HG03565 (cell line): ENCODE results near the gene SKAP2.

Experiments used
- ATAC-seq: cut with Tn5 transposase; IDR thresholded peaks from one replicate; pipeline ENCODE4 v1.9.1; 2021; ENCODE audit warnings: mild to moderate bottlenecking, moderate library complexity; ENCODE audit not compliant: unreplicated experiment

SKAP2 gene

DNA sequence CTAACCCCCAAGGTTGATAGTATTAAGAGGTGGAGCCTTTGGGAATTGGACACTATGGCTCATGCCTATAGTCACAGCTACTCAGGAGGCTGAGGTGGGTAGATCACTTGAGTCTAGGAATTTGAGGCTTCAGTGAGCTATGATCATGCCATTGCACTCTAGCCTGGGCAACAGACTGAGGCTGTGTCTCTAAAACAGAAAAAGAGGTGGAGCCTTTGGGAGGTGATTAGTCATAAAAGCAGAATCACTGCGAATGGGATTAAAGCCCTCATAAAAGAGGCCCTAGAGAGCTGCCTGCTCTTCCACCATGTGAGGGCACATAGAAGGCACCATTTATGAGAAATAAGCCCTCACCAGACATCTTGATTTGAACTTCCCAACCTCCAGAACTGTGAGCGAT, 81.9 kb downstream of the SKAP2 start:
- no peak for ATAC-seq

DNA sequence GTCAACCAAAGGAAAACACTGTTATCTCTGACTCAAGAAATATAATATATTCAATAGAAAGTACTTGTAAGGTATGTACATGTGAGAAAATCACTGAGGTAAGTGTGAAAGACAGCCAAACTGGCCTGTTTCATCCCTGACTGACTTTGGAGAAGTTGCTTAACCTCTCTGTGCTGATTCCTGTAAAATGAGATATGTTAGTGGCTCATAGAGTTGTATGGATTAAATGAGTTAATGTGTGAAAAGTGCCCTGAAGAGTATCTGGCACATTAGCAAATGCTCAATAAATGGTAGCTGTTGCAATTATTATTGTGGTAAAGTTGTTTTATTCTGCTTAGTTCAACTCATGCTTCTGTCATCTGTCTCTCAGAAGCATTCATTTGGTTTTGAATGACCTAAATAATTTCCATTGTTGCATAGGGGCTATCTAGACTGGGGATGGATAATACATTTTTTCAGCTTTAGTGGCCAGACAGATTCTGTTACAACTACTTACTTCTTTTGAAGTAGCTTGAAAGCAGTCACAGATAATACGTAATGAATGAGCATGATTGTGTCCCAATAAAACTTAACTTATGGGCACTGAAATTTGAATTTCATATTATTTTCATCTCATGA, 84.3 kb downstream of the SKAP2 start:
- no peak for ATAC-seq

DNA sequence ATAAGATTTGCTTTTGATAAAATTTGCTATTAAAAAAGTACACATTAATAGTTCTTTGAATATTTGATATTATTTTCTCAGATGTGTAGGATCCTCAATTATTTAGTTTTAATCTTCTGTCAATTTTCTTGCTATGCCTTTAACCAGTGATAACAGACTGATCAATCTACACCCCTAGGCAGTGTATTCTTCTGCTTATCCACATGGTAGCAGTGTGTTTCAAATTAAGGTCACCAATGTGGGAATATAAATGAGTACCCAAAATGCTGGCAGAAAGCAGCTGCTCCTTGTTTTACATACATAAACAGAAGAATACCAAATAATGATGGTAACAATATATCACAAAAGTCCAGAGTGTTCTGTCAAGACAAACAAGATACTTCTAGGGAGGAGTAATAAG, 87.0 kb downstream of the SKAP2 start:
- no peak for ATAC-seq

DNA sequence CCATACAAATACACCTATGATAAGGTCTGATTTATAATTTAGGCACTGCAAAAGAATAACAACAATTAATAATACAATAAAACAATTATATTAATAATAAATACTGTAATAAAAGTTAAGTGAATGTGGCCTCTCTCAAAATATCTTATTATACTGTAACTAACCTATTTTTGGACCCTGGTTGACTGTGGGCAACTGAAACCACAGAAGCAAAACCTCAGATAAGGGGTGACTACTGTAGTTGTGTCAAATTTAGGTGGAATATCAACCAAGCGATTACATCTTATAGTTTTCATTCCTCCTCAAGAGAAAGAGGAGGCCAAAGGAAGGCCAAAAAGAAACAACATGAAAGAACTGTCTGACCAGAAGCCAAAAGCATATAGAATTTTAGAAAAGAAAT, 103.9 kb downstream of the SKAP2 start:
- ATAC-seq, result no peak

DNA sequence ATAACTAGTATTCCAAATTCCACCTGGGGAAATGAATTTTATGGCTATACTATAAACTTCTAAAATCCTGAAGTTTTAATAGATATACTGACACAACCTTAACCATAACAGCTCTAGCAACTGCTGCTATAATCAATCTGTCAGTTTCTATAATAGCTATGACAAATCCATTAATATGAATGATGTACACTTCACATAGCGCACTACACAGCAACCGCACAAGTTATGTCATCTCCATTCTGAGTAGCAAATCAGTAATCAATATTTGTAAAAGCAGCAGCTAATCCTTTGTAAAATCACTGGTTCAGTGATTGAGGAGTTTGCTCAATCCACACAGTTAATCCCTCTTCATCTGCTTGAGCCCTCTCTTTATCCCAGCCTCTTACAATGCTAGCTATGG, 105.3 kb downstream of the SKAP2 start:
- ATAC-seq, result no peak

DNA sequence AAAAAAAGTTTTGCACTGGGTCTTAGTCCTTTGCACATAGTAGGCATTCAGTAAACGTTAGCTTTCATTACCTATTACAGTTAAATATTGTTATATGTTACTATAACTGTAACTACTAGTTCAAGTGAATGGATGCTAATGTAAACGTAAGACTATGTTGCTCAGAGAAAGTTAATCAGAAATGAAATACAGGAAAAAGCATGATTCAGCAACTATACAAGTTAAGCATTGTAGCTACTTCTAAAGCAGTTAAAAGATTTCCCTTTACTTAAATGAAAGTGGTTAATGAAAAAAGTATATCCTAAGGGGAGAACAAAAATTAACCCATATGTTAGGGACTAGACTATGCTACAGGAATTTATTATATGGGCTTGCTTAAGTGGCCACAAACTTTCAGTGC, 121.2 kb downstream of the SKAP2 start:
- ATAC-seq, result no peak

DNA sequence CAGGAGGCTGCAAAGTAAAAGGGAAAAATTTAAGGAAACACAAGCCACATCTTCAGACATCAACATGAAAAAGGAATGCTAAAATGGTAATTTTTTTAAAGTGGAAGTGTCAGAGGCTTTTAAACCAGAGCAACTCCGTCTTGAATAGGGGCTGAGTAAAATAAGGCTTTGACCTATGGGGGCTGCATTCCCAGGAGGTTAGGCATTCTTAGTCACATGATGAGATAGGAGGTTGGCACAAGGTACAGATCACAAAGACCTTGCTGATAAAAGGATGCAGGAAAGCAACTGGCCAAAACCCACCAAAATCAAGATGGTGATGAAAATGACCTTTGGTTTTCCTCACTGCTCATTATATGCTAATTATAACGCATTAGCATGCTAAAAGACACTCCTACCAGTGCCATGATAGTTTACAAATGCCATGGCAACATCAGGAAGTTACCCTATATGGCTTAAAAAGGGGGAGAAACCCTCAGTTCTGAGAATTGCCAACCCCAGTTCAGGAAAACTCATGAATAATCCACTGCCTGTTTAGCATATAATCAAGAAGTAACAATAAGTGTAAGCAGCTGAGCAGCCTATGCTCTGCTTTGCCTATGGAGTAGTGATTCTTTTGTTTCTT, 128.3 kb downstream of the SKAP2 start:
- no peak for ATAC-seq

DNA sequence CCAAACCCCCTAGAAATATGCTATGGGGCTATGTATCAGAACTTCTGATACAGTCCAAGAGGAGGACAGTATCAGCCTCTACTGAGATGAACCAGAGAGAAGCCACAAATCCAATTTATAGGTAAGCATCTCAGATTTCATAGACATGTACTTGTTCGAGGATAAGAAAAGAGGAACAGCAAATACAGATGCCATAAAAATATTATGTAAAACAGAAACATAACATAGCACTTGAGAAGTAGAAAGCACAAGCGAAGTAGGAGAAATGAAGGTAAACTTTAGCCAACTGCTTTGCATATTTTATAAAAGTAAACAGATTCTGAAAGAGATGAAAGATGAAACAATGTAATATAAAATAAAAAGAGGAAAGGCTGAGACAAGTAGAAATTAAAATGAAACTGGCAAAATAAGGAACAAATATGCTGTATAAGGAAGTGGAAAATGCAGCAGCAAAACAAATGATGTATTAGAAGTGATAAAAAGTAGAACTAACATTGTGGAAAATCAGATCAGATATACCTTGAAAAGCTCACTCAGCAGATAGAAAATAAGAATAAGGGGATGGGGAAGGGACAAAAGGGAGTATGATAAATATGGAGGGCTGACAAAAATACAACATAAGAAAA, 135.1 kb downstream of the SKAP2 start:
- no peak for ATAC-seq

DNA sequence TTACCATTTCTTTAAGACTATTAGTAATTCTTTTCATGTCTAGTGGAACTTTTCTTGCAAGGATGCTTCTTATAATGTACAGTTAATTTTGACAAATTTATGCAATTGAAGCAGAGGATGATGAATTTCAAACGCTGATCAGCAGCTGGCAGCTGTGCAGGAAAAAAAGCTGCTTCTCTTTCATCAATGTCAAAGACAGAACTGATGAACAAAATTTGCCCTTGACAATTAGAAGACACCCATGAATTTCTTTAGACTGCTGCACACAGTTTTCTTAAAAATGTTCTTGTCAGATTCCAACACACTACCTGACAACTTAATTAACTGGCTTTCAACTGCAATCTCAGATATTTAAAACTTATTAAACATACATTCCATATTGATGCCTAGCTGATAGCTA, 138.3 kb downstream of the SKAP2 start:
- ATAC-seq, result no peak

DNA sequence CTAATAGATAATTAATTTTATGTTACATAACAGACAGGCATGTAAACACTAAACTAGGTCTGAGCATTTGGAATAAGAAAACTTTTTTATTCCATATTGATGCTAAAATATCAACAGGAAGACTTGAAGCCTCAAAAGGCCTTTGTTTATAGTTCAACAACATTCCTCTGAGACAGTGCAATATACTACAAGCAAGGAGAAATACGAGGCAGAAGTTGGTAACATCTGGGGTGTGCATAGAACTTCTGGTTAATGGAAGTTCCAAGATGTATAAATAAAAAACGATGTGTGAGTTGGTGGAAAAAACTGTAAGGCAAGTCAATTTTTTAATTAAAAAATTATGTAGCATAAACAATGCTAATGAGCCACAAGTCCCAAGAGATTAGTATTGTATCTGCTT, 139.6 kb downstream of the SKAP2 start:
- ATAC-seq, result no peak

DNA sequence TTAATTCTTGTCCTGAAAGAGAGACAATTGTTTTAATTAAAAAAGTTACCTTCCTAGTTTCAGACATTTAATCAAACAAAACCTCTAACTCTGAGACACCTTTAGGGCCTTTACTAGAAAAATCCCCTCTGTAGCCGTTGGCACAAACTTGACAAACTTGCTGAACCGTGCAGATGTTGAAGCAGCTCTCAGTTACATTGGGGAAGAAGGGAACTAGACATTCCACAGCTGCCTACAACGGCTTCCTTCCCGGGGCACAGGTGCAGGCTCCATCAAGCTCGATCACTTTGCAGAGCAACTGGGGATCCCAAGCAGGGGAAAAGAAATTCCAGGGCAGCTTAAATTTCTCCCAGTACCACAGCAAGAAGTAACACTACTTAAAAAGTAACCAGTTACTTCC, 141.3 kb downstream of the SKAP2 start:
- no peak for ATAC-seq

DNA sequence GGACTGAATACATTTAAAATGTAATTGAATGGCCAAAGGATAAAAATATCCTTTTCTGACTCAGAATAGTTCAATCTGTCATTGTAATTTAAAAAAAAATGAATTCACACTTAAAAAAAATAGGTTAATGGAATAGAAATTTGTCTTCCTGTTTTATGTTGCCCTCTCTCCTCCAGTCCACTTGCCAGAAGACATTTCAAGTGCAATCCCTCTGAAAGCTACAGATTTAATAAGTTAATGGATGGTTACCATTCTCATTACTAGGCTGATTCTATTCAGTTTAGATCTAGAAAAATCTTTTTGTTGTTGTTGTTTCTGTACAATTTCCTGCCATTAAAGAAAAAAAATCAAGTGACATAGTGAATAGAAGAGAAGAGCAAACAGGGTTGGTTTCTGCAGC, 142.9 kb downstream of the SKAP2 start:
- no peak for ATAC-seq

DNA sequence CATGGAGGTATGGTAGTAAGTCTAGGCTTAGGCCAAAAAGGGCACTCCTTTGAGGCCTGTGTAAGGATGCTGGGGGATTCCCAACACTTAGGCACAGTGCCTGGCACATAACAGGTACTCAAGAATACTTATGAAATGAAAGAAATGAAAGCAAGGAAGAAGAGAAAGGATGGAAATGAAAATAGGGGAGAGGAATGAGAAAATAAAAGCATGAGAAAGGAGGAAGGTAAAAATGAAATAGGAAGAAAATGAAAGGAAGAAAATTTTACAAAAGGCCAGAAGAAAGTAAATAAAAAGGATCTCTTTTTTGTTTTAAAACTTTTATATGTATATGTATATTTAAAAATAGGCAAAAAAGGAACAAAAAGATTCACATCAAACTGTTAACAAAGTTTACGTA, 146.3 kb downstream of the SKAP2 start:
- ATAC-seq, result no peak

DNA sequence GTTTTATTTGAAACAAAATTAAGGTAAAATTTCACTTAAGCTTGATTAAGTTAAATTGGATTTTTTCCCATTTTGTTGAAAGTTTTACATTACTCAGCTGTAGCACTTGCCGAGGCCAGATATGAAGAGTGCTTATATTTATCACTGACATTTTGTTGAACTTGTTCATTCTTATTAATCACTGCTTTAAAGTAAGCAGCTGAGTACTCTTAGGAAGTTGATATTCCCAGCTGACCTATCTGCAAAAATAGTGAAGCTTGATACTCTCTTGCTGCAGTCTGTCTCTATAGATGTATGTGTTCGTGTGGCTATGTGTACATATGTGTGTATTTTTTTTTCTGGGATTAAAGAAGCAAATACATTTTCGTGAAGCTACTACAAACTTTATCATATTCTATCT, 150.0 kb downstream of the SKAP2 start:
- no peak for ATAC-seq

DNA sequence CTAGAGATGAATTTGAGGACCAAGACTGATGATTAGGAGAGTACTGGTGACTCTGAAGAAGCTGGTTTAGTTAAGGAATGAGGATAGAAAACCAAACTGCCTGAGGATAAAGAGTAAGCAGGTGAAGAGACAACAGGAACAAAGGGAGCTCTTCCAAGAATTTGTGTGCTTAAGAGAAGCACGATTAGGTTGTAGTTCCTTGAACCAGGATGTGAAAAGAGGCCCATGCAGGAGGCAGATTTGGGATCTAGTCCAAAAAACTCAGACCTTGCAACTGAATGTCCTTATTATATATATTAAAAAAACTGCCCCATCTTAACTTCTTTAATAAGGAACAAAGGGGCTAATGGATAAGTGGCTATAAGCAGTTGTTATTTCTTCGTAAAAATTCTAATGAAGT, 150.4 kb downstream of the SKAP2 start:
- no peak for ATAC-seq

DNA sequence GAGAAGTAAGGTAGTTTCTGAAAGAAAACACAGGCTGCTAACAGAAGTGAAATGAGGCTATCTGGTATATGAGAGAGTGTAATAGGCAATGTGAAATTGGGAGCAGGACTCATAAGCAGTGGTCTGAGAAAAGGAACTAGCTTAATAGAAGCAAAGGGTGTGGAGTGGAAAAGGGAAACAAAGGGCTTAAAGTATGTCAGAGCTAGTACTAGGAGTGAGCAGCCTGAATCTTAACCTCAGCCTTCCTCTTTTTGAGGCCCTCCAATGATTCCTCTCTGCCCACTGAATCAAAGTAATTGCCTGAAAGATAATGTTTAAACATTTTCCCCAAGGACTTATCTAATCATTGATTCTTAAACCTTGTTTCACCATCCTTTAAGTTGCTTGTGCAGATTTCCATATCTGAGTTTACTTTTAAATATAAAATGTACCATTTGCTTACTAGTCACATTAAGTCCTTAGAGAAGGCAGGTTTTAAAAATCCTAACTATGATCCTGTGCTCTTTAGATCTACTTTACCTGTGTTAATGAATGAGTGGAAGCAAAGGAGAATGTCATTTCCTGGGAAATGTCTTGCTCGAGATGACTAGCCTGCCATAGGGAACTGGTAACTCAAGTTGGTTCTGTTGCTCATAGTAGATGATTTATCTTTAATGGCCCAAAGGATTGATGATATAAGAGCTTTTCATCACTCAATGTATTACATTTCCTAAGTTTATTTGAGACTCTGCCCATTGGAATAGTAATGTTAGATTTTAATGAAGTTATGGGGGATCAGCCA, 155.0 kb downstream of the SKAP2 start:
- ATAC-seq, result no peak

DNA sequence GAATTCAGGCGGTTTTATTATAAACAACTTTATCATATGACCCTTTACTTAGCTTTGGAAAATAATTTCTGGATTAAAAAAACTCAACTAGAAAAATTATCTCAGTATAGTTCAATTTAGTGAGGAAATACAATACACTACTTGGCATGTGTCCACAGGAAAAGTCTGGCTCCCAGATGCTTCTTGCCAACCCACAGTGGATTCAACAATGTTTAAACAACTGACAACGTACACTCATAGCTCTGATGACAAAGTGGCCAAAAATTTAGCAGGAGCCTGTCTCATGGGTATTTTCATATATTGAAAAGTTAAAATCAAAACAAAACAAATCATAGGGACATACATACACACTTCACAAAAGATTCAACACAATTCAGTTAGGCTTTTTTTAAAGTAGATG, 158.8 kb downstream of the SKAP2 start:
- ATAC-seq, result no peak

DNA sequence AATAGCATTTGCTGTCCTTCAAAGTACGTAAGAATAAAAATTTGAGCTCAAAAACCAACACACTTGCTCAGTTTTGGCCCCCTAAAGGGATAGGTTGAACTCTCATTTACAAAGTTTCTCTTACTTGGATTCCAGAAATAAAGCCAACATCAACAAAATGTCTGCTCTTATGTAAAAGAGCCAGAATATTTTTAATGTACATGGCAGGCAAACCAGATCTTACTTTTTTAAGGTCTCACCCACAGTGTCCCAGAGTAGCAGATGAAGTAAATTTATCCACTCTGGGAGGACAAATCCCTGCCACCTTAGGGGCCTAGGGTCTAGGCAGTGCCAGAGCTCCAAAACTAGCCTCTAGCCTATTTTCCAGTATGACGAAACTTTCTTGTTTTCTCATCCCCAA, 159.6 kb downstream of the SKAP2 start:
- ATAC-seq, result no peak

DNA sequence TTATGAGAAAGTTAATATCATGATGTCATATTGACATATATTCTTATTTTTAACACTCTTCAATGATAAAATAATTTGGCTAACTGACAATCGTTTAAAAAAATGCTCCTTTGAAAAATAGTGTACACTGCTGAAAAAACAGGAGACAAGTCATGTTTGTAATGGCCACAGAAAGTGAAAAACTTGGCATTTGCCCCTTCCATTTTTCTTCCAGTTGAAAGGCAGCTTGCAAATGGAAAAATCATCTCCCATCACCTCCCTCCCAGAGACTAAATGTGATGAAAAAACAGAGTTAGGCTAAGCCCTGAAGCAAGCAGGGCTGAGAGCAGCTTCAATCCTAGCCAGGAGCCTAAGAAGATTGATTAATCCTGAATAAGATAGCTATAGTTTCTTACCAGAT, 160.4 kb downstream of the SKAP2 start:
- no peak for ATAC-seq

DNA sequence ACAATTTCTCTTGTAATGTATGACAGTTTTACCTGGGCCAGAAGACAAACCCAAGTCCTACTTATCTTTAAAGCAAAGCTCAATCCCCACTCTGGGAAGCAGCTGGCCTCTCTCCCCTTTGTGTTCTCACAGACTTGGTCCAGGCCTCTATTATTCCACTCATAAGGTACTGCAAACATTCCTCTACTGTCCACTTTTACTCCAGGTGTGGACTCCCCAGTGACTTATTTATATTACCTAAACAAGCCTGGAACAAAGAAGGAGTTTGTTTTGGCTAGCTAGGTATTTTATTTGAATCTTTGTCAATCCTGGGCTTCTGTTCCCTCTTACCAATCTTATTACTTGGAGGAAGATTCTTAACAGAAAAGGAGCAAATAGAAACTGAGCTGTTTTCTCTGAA, 163.5 kb downstream of the SKAP2 start:
- ATAC-seq, result no peak

DNA sequence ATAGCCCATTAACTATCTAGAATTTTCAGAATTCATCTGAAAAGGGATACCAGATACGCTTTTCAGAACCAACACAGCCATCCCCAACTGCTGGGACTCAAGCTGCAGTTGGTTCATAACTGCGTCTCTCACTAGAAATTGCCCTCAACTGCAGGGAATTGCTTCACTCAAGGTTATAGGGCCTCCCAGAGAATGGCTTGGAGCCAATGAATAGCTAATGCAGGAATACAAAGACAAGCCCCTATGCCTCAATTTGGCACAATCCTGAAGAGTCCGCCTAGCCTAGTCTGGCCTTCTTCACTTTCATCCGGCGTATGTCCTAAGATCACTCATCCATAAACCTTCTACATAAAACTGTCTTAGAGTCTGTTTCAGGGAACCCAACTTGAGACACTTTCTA, 164.0 kb downstream of the SKAP2 start:
- no peak for ATAC-seq

DNA sequence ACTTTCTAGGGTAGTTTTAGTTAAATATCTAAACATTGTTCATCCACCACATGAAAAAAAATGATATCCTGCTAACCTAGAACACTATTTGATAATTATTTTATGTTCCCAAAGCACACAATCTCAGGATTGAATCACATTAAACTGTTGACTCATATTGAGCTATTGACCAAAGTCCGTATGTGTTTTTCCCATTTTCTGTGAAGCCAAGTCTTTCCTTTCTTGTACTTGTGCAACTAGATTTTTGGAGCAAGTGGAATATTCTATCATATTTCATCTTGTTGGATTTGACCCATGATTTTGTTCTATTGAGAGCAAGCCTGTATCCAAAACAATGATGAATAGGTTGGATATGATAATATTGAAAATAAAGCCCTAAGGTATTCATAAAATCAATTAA, 164.6 kb downstream of the SKAP2 start:
- ATAC-seq, result no peak
